ENCODE measurements around the gene DAPK3.
"Not testable (repeated sequence)": the region's sequence is repeated elsewhere in the genome, so short reads cannot be mapped to it uniquely, and the experiment has no call there.

The DAPK3 gene

GRCh38 chr19:3952755-3953276, 18.1 kb downstream of the DAPK3 start:
- DNase-seq: not testable (repeated sequence)

GRCh38 chr19:3950871-3951861, 19.7 kb downstream of the DAPK3 start:
- peak; percentile 60 for DNase-seq

- DNase-seq: no peak
These were observed 20.7 kb downstream of the DAPK3 start for GRCh38 chr19:3949997-3950859.

GRCh38 chr19:3949294-3949693, 21.6 kb downstream of the DAPK3 start:
- DNase-seq: no peak

GRCh38 chr19:3947316-3947933, 23.5 kb downstream of the DAPK3 start:
- DNase-seq: not testable (repeated sequence)

GRCh38 chr19:3945838-3946237, 25.1 kb downstream of the DAPK3 start:
- no peak for DNase-seq

- DNase-seq: no peak
These were observed 26.7 kb downstream of the DAPK3 start for GRCh38 chr19:3944018-3944721.

- DNase-seq: no peak
These were observed 28.0 kb downstream of the DAPK3 start for GRCh38 chr19:3942790-3943409.

GRCh38 chr19:3938300-3938950, 32.5 kb downstream of the DAPK3 start:
- DNase-seq: not testable (repeated sequence)

- DNase-seq: no peak
These were observed 34.1 kb downstream of the DAPK3 start for GRCh38 chr19:3936506-3937442.

- DNase-seq: no peak
These were observed 37.7 kb downstream of the DAPK3 start, which contains the start of gene NMRK2 for GRCh38 chr19:3932931-3933810. NMRK2 (plus strand) TSS chr19:3933069; CDS start chr19:3933672, 603 bp downstream.

GRCh38 chr19:3931041-3931440, 39.9 kb downstream of the DAPK3 start:
- no peak for DNase-seq

GRCh38 chr19:3923912-3924311, 47.0 kb downstream of the DAPK3 start:
- no peak for DNase-seq

- no peak for DNase-seq
These were observed 47.7 kb downstream of the DAPK3 start for GRCh38 chr19:3923096-3923758.

GRCh38 chr19:3919793-3920192, 51.1 kb downstream of the DAPK3 start:
- no peak for DNase-seq

- no peak for DNase-seq
These were observed 54.9 kb downstream of the DAPK3 start for GRCh38 chr19:3916033-3916432.

- DNase-seq: no peak
These were observed 56.7 kb downstream of the DAPK3 start for GRCh38 chr19:3914199-3914598.

- DNase-seq: no peak
These were observed 60.8 kb downstream of the DAPK3 start for GRCh38 chr19:3910105-3910504.
